RWPE1 (cell line): ENCODE results near the gene MED27.

Experiments used
- CTCF ChIA-PET: fragments of 350-600 bp; sonication (Branson Sonifier 250); formaldehyde crosslinking; extraction: SDS; loops from one replicate; lab custom pipeline; 2021; lab: Yijun Ruan, JAX
- POLR2A ChIA-PET: fragments of 400-600 bp; formaldehyde crosslinking; extraction: SDS; loops from one replicate; lab custom pipeline; 2020; ENCODE audit warnings: antibody characterized with exemption; ENCODE audit not compliant: low non-redundant PET; lab: Yijun Ruan, JAX
- DNase-seq: peaks from one replicate; pipeline ENCODE4 v3.0.0; 2012; ENCODE audit warnings: low spot score
- H3K27ac ChIP-seq: fragments of 450-650 bp; 2 replicates; pipeline ENCODE4 v1.5.1; 2017
- CTCF ChIP-seq: fragments of 450-650 bp; conservative IDR thresholded peaks from 2 replicates; pipeline ENCODE4 v1.5.1; 2017; ENCODE audit warnings: low read depth, mild to moderate bottlenecking

The MED27 gene

GRCh38 chr9:132121021-132121420 is 41.4 kb upstream of the MED27 start:
- ChIA-PET POLR2A (no interaction called here), CTCF (no interaction called here)
- no peak for TF ChIP-seq CTCF
- DNase-seq = no peak
- no peak overlapping the region for H3K27ac ChIP-seq

GRCh38 chr9:132117694-132118093 is 38.0 kb upstream of the MED27 start:
- DNase-seq = no peak
- CTCF ChIA-PET = interaction anchor here (0.5 kb wide), 1 partner anchor 1064 kb away, joined by 3 read pairs; no protein-coding TSS in a partner anchor
- no peak overlapping the region for H3K27ac ChIP-seq

GRCh38 chr9:132116583-132116982 is 36.9 kb upstream of the MED27 start:
- H3K27ac ChIP-seq = no peak overlapping the region
- CTCF ChIA-PET = no interaction called here
- no peak for TF ChIP-seq CTCF
- no peak for DNase-seq
- POLR2A ChIA-PET = no interaction called here

More at GRCh38 chr9:132117694-132118093, 38.0 kb upstream of the MED27 start:
- TF ChIP-seq CTCF = no peak
- POLR2A ChIA-PET = no interaction called here

DNA sequence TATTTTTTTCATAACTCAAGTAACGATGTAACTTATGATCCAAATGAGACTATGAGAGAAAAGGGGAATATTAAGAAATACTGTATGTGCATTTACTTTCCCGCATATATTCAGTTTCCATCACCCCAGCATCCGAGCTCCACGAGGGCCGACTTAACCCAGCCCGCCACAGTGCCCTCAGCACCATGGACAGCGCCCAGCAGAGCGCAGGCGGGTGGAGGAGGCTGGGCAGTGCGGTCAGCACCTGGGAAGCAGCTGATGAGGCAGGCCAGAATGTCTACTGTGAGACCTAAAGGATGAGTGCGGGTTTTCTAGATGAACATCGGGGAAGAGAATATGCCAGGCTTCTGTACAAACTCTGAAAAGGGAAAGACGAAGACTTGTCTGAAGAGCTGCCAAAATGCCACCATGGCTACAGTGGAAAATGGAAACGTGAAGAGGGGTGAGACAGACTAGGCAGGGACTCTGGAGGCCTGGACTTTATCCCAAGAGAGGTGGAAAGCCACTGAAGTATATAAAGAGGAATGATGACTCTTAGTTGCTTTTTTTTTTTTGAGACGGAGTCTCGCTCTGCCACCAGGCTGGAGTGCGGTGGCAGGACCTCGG is 34.5 kb upstream of the MED27 start:
- TF ChIP-seq CTCF = no peak
- ChIA-PET POLR2A (no interaction called here), CTCF (interaction anchor here (0.7 kb wide), 1 partner anchor 178 kb away, joined by 3 read pairs; no protein-coding TSS in a partner anchor)
- no peak overlapping the region for H3K27ac ChIP-seq
- DNase-seq = peak; percentile 78

GRCh38 chr9:132109291-132109690 is 29.6 kb upstream of the MED27 start:
- ChIA-PET CTCF (interaction anchor here (0.6 kb wide), 1 partner anchor 11 kb away, joined by 6 read pairs; no protein-coding TSS in a partner anchor), POLR2A (no interaction called here)
- H3K27ac ChIP-seq = no peak overlapping the region
- no peak for TF ChIP-seq CTCF
- DNase-seq = no peak

- no peak overlapping the region for H3K27ac ChIP-seq
- CTCF ChIA-PET = no interaction called here
Measured at GRCh38 chr9:132108728-132109127, 29.1 kb upstream of the MED27 start.

More at GRCh38 chr9:132108728-132109127, 29.1 kb upstream of the MED27 start:
- DNase-seq = no peak
- POLR2A ChIA-PET = no interaction called here
- no peak for TF ChIP-seq CTCF
